Embryonic facial prominence (tissue), 1 donor: Measurements from ENCODE around the gene WNK2.

Experiments
- DNase-seq: peaks from one replicate; pipeline ENCODE4 v3.0.0-alpha.2; 2016; ENCODE audit errors: extremely low spot score

Gene WNK2

GRCh38 chr9:93294011-93294410 is 110.1 kb downstream of the WNK2 start:
- DNase-seq: no peak

GRCh38 chr9:93295031-93295430 is 111.1 kb downstream of the WNK2 start:
- DNase-seq: no peak

GRCh38 chr9:93295456-93296076 is 111.6 kb downstream of the WNK2 start:
- no peak for DNase-seq

DNA sequence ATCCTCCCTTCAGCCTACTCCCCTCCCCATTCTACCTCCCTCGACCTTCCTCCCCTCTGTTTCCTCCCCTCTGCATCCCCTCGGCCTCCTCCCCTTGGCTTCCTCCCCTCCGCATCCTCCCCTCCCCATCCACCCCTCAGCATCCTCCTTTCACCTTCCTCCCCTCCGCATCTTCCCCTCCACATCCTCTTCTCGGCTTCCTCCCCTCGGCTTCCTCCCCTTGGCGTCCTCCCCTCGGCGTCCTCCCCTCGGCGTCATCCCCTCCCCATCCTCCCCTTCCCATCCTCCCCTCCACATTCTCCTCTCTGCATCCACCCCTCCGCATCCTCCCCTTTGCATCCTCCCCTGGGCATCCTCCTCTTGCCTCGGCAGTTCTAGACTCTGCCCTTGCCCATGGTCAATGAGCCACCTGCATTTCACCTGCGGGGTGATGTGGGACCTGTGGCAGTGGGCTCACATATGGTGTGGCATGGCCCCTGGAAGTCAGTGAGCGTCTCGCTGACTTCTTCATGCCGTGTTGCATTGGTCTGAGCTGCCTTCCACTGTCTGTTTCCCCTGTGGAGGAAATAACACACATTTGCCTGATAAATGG is 113.0 kb downstream of the WNK2 start:
- no peak for DNase-seq

DNA sequence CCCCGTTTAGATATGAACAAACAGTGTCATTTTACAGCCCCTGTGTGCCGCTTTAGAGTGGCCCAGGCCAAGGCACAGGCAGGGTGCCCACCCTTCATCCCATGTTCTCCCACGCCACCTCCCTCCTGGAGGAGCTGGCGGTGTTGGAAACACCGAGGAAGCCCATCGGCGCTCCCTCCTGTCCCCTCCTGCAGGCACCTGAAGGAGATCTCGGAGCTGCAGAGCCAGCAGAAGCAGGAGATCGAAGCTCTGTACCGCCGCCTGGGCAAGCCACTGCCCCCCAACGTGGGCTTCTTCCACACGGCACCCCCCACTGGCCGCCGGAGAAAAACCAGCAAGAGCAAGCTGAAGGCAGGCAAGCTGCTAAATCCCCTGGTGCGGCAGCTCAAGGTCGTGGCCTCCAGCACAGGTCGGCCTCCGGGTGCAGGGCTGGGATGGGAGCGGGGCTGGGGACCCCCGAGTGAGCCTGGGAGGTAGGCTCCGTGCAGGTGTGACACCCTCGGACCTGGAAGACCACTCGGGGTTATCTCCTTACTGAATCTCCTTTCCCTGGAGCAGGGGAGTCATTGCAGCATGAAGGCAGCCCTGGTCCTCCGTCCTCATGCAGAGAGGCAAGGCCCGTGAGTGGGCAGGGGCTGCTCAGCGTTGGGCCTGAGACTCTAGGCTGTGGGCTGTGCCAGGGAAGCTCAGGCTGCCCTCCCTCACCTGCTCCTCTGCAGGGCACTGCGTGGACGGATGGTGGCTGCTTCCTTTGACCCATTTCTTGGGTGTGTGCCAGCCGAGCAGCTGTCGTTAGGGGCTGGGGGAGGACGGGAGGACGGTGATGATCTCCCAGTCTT is 113.9 kb downstream of the WNK2 start:
- no peak for DNase-seq

DNA sequence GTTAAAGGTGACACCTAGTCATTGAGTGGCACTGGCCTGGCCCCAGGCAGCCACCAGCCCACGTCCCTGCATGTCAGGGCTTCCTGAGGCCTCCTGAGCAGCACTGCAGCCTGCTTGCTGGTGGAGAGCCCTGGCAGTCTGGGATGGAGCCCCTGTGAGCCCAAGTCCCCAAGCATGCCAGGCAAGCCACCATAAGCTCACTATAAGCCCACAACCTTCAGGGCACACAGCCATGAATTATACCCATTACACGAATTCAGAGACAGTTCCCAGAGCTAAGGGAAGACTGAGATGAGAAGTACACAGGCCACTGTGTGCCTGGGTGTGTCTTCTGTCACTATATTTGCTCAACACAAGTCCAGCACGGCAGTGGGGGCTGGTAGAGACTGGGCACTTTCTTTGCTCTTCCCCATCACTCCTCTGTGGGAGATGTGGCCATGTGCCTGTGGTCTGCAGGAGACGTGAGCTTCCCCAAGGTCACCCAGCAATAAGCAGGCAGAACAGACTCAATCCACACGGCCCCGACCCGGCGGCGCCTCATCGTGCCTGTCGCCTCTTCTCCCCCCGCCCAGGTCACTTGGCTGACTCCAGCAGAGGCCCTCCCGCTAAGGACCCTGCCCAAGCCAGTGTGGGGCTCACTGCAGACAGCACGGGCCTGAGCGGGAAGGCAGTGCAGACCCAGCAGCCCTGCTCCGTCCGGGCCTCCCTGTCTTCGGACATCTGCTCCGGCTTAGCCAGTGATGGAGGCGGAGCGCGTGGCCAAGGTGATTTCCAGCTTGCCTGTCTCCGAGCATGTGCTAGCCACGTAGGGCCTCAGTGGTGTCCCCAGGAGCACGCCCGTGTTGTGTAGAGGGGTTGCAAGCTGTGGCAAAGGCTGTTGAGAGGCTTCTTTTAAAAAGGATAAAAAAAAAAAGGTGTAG is 114.8 kb downstream of the WNK2 start:
- no peak for DNase-seq

- DNase-seq: no peak
These were observed 115.7 kb downstream of the WNK2 start for GRCh38 chr9:93299418-93300174.

DNA sequence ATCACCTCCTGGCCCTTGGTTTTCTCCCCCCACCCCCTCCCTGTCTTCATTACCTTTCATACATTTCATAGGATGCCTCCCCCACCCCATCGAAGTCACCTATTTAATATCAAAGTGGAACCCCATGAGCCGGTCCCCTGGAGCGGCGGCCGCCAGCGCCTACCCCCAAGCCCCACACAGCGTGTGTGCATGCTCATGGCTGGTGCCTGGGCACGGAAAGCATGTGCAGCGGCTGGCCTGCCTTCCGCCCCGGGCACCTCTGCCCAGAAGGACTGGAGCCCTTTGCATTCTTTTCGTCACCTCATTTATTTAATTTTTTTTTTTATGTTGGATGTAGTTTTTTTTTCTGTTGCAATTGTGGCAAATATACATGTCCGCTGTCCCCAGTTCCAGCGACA is 116.2 kb downstream of the WNK2 start:
- no peak for DNase-seq

DNA sequence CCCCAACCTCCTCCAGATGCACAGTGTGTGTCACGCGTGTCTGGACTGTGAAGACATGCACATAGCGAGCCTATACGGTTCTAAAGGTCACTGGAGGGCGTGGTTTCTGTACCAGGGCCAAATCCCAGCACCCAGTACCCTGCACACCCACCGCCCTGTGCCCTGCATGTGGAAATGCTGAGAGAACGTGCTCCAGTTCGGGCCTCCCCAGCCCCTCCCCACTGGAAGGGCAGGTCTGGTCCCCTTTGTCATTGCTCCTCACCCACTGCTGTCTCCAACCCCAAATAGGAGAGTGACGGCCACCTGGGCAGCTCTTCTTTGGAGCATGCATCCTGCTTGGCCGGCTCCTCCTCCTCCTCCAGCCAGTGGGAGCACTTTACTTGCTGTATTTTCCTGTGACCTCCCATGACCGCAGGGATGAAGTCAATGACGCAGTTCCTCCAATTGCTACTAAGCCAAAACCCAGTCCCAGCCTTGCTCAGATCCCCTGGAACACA is 116.7 kb downstream of the WNK2 start:
- DNase-seq: no peak

DNA sequence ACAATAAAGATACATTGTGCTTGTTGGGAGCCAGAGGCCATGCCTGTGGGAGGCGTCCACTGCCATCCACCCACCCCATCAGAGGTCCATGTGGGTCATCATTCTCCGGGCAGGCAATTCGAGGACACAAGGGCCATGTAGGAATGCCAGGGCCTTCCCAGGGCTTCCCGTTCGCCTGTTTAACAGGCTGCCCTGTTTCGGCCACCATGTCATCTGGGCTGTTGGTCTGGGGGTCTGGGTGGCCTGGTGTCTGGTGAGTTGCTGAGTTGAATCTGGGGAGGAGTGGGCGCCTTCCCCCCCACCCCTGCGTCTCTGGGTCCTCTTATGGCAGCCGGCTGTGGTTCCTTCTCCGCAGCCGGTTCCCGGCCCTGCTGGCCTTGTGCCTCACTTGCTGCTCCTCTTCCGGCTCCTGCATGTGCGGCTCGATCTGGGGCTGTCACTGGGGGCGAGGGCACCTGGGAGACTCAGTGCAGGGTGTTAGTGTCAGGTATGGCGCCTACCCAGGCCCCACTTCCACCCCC is 117.4 kb downstream of the WNK2 start:
- DNase-seq: no peak

GRCh38 chr9:93301911-93302541 is 118.1 kb downstream of the WNK2 start:
- no peak for DNase-seq

- DNase-seq: no peak
These were observed 118.8 kb downstream of the WNK2 start for GRCh38 chr9:93302586-93303257.

- no peak for DNase-seq
These were observed 119.4 kb downstream of the WNK2 start for GRCh38 chr9:93303258-93303771.

GRCh38 chr9:93303806-93304573 is 120.1 kb downstream of the WNK2 start:
- no peak for DNase-seq

DNA sequence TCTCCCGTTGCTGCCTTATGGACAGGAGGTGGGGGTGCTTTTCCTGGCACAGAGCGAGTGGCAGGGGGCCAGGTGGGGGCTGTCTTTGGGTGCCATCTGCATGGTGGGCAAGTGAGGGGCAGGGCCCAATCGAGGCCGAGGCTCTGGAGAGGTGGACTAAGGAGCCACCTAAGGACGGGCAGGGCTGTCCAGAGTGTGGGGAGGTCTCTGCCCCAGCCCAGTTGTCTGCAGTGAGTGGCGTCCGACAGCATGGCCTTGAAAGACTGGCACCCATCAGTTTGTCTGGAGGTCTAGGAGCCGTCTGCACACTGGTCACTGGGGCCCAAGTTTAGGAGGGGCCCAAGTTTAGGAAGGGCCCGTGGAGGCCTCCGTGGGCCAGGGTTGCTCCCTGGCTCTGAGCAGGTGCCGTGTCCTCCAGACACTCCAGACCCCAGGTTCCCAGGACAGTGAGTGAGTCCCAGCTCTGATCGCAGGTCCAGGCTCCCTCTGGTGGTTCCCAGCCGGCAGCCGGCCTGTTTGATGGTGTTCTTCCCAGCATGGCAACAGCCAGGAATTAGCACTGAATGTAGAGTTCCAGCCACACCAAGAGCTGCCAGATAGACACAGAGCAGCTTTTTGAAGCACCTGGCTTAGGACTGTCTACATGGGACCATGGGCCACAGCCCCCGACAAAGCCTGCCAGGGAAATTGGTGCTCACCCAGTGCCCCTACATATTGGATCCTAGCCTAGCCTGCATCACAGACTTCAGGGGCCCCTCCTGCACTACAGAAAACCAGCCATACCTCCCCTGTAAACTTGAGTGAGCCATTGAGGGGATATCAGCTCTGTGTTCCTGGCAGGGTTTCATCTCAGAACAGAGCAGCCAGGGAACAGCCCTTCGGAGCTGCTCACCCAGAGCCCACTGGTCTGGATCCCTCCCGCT is 120.9 kb downstream of the WNK2 start:
- peak; percentile 20 for DNase-seq

- no peak for DNase-seq
These were observed 121.6 kb downstream of the WNK2 start for GRCh38 chr9:93305497-93306020.

DNA sequence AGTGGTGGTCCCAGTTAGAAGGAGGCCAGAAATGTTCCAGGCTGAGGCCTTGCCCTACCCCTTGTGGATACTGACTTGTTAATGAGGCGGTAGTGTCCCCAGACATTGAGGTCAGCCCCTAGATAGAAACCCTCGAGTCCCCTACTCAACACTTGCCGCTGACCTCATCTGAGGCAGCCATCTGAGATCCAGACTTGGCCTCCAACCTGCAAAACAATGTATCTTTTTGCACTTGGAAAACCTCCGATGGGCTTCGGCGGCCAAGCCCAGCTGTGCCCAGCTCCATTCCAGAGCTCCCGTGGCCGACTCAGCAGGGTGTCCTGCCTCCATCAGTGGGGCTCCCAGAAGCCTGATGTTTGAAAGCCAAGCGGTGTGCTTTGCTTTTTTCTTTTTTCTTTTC is 122.1 kb downstream of the WNK2 start:
- DNase-seq: no peak
